AG09319 (cell line): ENCODE measurements around the gene WNT16.

ENCODE experiments used
- DNase-seq: peaks from one replicate; pipeline ENCODE4 v3.0.0-alpha.2; 2010; ENCODE audit warnings: low read depth; ENCODE audit errors: extremely low read depth
- CTCF ChIP-seq: IDR thresholded peaks from 2 replicates; pipeline ENCODE4 v1.5.1; 2011; ENCODE audit warnings: low read depth, mild to moderate bottlenecking, inconsistent platforms, low read length, moderate library complexity

The WNT16 gene

GRCh38 chr7:121300685-121301420, 27.9 kb upstream of the WNT16 start:
- DNase-seq = no peak

GRCh38 chr7:121301446-121302213, 27.2 kb upstream of the WNT16 start:
- no peak for DNase-seq
- TF ChIP-seq CTCF = no peak

More at GRCh38 chr7:121300685-121301420, 27.9 kb upstream of the WNT16 start:
- no peak for TF ChIP-seq CTCF

GRCh38 chr7:121302214-121302745, 26.5 kb upstream of the WNT16 start:
- no peak for DNase-seq

GRCh38 chr7:121303422-121304101, 25.2 kb upstream of the WNT16 start:
- no peak for TF ChIP-seq CTCF
- DNase-seq = no peak

More at GRCh38 chr7:121302214-121302745, 26.5 kb upstream of the WNT16 start:
- no peak for TF ChIP-seq CTCF

- no peak for DNase-seq
- TF ChIP-seq CTCF = no peak
Measured at GRCh38 chr7:121304102-121304658, 24.6 kb upstream of the WNT16 start.

GRCh38 chr7:121305109-121305508, 23.7 kb upstream of the WNT16 start:
- no peak for TF ChIP-seq CTCF
- no peak for DNase-seq
